DOHH2 (cell line): Measurements from ENCODE around the gene CTAGE9.

Experiments
- EZH2phosphoT487 ChIP-seq: fragments of 200-600 bp; sonication (generic); IDR thresholded peaks from 2 replicates; pipeline ENCODE4 v1.6.1; 2017; ENCODE audit warnings: borderline replicate concordance, mild to moderate bottlenecking, antibody characterized with exemption, low read length, moderate library complexity, mixed read lengths
- TF ChIP-seq, protein P1 (sequence below): fragments of 200-600 bp; sonication (generic); IDR thresholded peaks from one replicate; pipeline ENCODE4 v1.5.1; 2014; ENCODE audit warnings: antibody characterized with exemption, mild to moderate bottlenecking, low read depth, low read length; ENCODE audit not compliant: poor library complexity, severe bottlenecking

DNA sequence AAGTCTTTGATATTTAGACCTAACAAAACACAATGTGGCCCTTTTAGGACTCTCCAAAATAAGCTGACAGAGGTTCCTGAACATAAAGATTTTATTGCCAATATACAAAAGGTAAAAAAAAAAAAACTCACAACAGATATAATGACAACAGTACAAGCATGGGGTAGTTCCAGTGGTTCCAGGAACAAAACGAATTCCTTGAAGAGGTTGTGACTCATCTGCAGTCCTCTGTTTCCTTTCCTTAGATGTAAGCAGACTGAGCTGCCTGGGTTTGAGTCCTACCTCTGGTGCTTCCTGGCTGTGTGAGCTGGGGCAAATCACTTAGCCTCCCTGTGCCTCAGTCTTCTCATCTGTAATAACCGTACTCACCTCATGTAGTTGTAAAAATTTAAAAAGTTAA is 13.3 kb upstream of the CTAGE9 start:
- TF ChIP-seq, protein P1, sequence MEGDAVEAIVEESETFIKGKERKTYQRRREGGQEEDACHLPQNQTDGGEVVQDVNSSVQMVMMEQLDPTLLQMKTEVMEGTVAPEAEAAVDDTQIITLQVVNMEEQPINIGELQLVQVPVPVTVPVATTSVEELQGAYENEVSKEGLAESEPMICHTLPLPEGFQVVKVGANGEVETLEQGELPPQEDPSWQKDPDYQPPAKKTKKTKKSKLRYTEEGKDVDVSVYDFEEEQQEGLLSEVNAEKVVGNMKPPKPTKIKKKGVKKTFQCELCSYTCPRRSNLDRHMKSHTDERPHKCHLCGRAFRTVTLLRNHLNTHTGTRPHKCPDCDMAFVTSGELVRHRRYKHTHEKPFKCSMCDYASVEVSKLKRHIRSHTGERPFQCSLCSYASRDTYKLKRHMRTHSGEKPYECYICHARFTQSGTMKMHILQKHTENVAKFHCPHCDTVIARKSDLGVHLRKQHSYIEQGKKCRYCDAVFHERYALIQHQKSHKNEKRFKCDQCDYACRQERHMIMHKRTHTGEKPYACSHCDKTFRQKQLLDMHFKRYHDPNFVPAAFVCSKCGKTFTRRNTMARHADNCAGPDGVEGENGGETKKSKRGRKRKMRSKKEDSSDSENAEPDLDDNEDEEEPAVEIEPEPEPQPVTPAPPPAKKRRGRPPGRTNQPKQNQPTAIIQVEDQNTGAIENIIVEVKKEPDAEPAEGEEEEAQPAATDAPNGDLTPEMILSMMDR = no peak
- no peak for TF ChIP-seq EZH2phosphoT487
